Endometrium (tissue), 2 donors: ENCODE measurements around the gene TPRN.

Experiments used
- FAIRE-seq: peaks from 2 replicates; lab custom pipeline; 2012; peaks lifted over from hg19 to GRCh38; lab: Jason Lieb, UNC
- donor health status: control.
- donor health status: control.

The TPRN gene

GRCh38 chr9:137159105-137160053 lies 41.2 kb downstream of the TPRN start:
- FAIRE-seq: no peak

DNA sequence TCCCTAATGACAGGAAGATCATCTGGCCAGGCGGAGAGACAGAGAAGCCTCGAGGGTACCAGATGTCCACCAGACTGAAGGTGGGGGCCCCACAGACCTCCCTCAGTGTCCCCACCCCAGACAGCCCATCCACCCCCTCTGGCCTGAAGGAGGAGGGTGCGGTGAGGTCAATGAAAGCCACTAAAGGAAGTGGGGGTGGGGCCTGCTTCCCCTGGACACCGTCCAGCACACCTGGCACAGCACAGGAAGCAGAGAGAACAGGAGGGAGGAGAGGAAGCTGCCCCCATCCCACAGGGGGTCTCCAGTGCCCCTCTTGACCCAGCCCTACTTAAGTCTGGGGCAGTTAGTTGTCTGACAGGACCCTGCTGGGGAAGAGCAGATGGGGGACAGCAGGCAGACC lies 41.9 kb downstream of the TPRN start:
- no peak for FAIRE-seq

DNA sequence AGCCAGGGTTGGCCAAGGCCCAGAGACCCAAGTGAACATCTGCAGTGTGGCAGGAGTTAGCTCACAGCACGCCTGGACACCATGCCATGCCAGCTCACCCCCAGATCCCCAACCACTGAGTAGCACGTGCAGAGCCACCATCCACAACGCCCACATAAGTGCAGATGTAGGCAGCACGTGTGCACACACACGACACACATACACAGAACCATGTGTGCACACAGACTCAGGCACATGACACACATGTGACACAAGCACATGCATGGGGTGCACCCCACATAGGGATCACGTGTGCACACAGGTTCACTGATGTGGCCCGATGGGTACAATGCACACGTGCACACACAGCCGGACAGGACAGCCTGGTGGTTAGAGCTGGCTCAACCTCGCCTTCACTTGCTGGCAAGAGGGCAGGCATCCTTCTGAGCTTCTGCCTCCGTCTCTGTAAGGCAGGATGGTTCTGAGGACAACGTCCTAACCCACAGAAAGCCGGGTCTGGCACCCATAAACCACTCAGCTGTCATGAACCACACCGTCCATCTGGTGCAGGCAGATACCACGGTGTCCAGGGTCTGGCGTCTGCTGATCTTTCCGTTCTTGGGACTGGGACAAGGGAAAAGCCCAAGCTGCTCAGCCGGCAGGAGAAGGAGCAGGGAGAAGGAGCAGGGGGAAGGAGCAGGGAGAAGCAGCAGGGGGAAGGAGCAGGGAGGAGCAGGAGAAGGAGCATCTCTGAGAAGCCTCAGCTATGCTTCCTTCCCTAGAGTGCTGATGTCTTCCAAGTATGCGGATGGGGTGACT lies 42.7 kb downstream of the TPRN start:
- FAIRE-seq: no peak

DNA sequence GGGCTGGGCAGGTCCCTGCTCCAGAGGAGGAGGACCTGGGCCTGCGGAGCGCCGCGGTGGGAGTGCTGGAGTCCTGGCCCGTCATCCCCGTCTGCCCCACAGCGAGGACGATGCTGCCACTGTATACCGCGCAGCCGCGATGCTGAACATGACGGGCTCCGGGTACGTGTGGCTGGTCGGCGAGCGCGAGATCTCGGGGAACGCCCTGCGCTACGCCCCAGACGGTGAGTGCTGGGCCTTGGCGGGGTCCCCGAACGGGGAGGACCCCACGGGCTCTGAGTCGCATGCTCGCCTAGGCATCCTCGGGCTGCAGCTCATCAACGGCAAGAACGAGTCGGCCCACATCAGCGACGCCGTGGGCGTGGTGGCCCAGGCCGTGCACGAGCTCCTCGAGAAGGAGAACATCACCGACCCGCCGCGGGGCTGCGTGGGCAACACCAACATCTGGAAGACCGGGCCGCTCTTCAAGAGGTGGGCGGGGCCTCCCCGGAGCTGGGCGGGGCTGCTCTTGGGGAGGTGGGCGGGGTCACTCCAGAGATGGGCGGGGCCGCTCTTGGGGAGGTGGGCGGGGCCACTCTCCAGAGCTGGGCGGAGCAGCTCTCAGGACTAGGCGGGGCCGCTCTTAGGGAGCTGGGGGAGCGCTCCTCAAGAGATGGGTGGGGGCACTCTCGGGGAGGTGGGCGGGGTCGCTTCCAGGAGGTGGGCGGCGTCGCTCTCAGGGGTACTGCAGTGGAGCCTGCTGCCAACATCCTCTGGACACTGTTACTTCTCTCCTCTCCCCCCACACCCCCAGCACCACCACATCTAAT lies 43.8 kb downstream of the TPRN start:
- no peak for FAIRE-seq

- FAIRE-seq: no peak
Observed at GRCh38 chr9:137152844-137153405, 47.6 kb downstream of the TPRN start.

DNA sequence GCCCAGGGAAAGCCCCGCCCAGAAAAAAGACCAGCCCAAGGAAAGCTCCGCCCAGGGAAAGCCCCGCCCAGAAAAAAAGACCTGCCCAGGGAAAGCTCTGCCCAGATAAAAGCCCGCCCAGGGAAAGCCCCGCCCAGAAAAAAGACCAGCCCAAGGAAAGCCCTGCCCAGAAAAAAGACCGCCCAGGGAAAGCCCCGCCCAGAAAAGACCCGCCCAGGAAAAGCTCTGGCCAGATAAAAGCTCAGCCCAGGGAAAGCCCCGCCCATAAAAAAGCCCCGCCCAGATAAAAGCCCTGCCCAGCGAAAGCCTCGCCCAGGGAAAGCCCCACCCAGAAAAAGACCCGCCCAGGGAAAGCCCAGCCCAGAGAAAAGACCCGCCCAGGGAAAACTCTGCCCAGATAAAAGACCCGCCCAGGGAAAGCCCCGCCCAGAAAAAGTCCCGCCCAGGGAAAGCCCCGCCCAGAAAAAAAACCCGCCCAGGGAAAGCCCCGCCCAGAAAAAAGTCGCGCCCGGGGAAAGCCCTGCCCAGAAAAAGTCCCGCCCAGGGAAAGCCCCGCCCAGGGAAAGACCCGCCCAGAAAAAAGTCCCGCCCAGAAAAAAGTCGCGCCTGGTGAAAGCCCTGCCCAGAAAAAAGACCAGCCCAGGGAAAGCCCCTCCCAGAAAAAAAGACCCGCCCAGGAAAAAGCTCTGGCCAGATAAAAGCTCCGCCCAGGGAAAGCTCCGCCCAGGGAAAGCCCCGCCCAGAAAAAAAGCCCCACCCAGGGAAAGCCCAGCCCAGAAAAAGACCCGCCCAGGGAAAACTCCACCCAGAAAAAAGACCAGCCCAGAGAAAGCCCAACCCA lies 49.7 kb downstream of the TPRN start:
- FAIRE-seq: no peak

DNA sequence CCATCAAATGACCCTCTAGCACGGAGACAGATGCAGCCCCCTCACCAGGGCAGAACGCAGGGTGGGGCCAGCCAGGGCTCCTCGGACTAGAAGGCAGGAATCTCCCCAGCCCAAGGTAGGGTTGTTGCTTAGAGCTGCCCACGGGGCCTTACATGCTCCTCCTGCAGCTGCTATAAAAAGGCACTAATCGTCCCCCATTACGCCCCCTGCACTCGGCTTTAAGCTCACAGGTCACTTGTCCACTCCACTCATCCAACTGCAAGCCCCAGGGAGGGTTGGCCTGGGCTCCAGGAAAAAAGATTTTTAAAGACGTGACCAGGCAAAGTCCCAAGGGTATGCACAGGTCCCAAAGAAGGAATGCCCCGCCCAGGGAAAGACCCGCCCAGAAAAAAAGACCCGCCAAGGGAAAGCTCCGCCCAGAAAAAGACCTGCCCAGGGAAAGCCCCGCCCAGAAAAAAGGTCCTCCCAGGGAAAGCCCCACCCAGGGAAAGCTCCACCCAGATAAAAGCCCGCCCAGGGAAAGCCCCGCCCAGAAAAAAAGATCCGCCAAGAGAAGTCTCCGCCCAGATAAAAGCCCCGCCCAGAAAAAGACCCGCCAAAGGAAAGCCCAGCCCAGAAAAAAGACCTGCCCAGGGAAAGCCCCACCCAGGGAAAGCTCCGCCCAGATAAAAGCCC lies 50.5 kb downstream of the TPRN start:
- FAIRE-seq: no peak

- FAIRE-seq: no peak
Observed at GRCh38 chr9:137149363-137149762, 51.2 kb downstream of the TPRN start.

DNA sequence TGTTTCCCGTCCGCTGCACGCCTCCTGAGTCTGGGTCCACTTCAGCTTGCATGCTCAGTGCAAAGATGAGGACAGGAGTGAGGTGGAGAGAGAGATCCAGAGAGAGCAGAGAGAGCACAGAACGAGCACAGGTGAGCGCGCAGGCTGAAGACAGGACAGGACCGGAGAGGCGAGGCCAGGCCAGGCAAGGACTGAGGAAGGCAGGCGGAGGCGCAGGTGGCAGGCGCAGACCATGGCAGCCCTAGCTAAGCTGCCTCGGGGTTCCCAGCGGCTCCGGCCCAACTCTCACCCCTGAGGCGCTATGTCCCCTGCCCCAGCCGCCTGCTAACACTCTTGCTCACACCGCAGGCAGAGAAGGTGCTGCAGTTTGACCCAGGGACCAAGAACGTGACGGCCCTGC lies 51.9 kb downstream of the TPRN start:
- FAIRE-seq: no peak

- FAIRE-seq: no peak
Observed at GRCh38 chr9:137148242-137148641, 52.3 kb downstream of the TPRN start.

DNA sequence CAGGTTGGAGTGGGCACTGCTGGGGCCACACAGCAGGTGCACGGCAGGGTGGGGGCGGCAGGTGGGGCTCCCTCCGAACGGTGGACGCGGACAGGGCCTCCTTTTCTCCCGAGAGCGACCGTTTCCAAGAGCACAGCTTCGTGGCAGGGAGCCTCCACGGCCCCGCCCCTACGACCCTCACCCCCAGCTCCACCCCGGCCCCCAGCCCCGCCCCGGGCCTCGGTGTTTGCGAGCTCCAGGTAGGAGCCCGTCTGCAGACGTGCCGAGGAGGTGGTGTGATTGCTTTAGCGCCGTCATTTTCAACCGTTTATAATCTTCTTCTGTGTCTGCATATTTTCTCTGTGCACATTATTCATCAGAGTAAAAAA lies 52.8 kb downstream of the TPRN start:
- FAIRE-seq: no peak

DNA sequence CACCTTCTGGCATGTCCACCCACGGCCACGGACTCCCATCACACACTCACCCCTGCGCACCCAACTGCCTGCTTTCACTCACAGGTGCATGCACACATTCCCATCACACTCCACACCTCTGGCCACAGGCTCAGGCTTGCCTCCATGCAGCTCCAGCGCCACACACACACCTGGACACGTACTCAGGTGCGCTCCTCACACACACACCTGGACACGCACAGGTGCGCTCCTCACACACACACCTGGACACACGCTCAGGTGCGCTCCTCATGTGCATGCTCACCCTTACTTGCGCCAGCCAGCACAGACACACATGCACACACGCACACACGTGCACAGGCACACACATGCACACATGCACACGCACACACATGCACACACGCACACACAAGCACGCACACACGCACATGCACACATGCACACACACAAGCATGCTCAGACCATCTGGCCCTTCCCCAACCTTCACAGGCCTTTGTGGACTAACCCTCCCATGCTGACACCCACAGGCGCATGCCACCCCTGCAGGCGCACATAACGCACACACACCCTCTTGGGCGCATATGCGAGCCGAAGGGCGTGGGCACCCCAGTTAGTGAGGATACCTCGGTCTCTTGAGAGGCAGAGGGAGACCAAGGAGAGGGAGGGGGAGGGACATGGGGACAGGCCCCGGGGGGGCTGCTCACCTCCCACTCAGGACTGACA lies 53.3 kb downstream of the TPRN start:
- FAIRE-seq: no peak

DNA sequence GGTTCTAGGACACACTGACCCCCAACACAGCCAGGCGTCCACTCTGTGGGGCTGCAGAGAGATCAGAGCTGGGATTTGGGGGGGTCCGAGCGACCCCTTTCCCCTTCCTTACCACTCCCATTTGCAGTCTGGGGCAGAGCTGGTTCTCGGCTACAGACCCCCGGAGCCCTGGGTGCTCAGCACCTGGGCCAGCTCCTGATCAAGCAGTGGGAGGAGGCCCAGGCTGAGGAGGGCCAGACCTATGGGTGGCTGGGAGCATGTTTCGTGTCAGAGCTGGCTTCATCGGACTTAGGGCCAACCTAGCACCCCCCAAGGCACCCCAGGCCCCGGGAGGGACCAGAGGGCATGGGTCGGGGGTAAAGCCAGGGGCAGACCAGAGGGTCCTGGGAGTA lies 54.0 kb downstream of the TPRN start:
- no peak for FAIRE-seq

DNA sequence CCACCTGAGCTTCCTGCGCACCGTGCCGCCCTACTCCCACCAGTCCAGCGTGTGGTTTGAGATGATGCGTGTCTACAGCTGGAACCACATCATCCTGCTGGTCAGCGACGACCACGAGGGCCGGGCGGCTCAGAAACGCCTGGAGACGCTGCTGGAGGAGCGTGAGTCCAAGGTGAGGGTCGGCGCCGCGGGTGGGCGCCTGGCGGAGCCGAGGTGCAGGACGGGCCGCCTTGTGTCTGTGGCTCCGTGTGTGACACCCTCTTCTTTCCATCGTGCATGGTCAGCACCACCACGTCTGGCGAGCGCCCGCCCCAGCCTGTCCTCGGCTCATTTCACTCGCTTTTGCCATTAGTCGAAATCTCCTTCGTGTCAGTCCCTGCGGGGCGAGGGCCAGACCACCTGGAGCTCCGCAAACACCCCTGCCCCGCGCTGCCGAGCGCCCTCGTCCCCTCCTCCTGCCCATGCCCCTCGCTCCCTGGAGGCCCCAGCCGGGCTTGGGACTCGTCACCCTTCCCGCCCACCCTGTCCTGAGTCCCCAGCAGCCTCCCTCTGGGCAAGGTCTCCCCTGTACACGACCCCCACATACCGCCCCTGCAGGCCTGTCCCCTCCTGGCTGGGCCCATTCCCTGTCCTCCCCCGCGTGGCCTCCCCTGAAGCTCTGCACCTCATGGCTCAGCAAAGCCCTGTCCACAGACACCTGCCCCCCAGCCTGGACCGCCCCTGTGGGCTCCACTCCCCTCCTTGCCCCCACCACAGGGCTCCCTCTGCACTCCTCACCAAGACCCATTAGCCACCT lies 54.6 kb downstream of the TPRN start:
- no peak for FAIRE-seq

GRCh38 chr9:137143459-137143858 lies 57.1 kb downstream of the TPRN start:
- no peak for FAIRE-seq

DNA sequence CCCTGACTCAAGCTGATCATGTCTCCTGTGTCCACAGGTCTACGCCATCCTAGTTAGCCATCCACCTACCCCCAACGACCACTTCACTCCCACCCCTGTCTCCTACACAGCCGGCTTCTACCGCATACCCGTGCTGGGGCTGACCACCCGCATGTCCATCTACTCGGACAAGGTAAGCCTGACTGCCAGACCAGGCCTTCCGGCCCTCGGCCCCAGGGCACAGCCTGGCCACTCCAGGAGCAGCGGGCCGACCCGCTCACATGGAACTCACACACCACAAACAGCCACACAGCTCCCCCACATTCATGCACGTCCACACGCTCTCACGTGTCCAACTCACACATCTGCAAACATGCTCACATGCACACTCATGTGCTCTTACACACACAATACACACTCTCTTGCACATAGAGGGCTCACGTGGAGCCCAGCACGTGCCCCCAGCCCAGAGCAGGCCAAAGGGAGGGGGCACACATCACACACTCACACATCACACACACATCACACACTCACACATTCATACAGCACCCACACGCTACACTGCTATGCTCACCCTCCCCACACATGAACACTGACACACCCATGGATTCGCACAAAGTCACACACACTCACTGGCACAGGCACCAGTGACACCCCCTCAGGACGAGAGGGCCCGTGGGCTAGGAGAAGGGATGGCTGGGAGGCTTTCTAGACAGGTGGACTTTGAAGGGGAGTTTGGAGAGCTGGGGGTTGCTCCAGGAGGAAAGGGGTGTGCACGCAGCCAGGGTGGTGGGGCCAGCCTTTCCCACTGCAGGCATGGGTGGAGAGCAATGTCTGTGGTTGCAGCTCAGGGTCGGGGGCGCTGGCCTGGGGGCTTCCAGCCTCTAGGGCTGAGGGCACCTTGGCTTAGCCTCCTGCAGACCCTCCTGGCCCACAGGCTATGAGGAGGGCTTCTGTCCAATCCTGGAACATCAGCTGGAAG lies 58.3 kb downstream of the TPRN start:
- no peak for FAIRE-seq
